AG04450 (cell line): Measurements from ENCODE around the gene SHROOM4. TPM values are rescaled to one million over a fixed set of nuclear protein-coding genes. Genes with fewer than 3 reads are reported as not detected.

Source experiments
- CTCF ChIA-PET: fragments of 300-600, 350-600 bp; formaldehyde crosslinking; extraction: SDS; loops from one replicate; lab custom pipeline; 2022; ENCODE audit warnings: antibody characterized with exemption, inconsistent platforms; lab: Charles Lee
- POLR2A ChIA-PET: fragments of 350-600 bp; formaldehyde crosslinking; extraction: SDS; loops from one replicate; lab custom pipeline; 2021; ENCODE audit warnings: antibody characterized with exemption, inconsistent platforms; lab: Yijun Ruan, JAX
- DNase-seq: peaks from one replicate; pipeline ENCODE4 v3.0.0-alpha.2; 2011; ENCODE audit warnings: low read depth, low spot score
- H3K27ac ChIP-seq: one replicate; pipeline ENCODE4 v1.5.1; 2012; ENCODE audit warnings: low read depth, low read length, control low read depth
- H3K27me3 ChIP-seq: one replicate; pipeline ENCODE4 v1.6.0; 2012; ENCODE audit warnings: low read length; ENCODE audit not compliant: control insufficient read depth, insufficient read depth
- H3K4me3 ChIP-seq: 2 replicates; pipeline ENCODE4 v1.5.1; 2011; ENCODE audit warnings: mild to moderate bottlenecking, low read depth, low read length, control low read depth
- H3K9me3 ChIP-seq: 2 replicates; pipeline ENCODE4 v1.5.1; 2012; ENCODE audit warnings: low read length; ENCODE audit not compliant: control insufficient read depth, insufficient read depth
- polyA plus RNA-seq: library from polyadenylated mRNA; depleted of rRNA; stranded (reverse); fragments of >200 nt; gene quantifications from 2 replicates; pipeline ENCODE4 v1.2.3, GENCODE V29; 2011
- TF ChIP-seq, protein P1 (sequence below): IDR thresholded peaks from 2 replicates; pipeline ENCODE4 v1.5.1; 2011; ENCODE audit warnings: low read depth, low read length, control low read depth, inconsistent platforms

SHROOM4 gene
- polyA plus RNA-seq, 1 experiment: 1.0 TPM

- no peaks in the 10 kb centered on the region for H3K27me3 ChIP-seq
- ChIA-PET CTCF (no interaction called here), POLR2A (no interaction called here)
- H3K27ac ChIP-seq: no peak overlapping the region
- no peak overlapping the region for H3K4me3 ChIP-seq
- no peak for DNase-seq
- no peaks in the 10 kb centered on the region for H3K9me3 ChIP-seq
- TF ChIP-seq, protein P1, sequence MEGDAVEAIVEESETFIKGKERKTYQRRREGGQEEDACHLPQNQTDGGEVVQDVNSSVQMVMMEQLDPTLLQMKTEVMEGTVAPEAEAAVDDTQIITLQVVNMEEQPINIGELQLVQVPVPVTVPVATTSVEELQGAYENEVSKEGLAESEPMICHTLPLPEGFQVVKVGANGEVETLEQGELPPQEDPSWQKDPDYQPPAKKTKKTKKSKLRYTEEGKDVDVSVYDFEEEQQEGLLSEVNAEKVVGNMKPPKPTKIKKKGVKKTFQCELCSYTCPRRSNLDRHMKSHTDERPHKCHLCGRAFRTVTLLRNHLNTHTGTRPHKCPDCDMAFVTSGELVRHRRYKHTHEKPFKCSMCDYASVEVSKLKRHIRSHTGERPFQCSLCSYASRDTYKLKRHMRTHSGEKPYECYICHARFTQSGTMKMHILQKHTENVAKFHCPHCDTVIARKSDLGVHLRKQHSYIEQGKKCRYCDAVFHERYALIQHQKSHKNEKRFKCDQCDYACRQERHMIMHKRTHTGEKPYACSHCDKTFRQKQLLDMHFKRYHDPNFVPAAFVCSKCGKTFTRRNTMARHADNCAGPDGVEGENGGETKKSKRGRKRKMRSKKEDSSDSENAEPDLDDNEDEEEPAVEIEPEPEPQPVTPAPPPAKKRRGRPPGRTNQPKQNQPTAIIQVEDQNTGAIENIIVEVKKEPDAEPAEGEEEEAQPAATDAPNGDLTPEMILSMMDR: no peak
Observed at GRCh38 chrX:50827996-50828395, 14.0 kb upstream of the SHROOM4 start.

DNA sequence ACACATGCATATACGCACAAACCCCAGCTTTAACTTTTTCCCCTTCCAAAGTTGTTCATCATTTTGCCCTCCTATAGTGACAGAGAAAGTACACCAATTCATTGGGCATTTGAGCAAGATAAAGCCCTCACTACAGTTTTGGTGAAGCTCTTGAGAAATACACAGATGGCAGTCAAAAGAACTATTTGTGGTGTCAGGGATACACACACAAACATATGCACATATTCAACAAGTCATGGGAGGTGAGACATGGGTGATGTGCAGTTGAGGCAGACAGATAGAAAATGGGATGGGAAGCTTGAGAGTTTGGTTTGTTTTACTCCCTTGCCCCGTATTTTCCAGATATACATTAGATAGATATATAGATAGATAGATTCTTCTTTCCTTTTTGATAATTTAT lies 11.8 kb upstream of the SHROOM4 start:
- POLR2A ChIA-PET: no interaction called here
- H3K27ac ChIP-seq: no peak overlapping the region
- no peak for DNase-seq
- no peaks in the 10 kb centered on the region for H3K27me3 ChIP-seq
- CTCF ChIA-PET: no interaction called here
- H3K4me3 ChIP-seq: no peak overlapping the region
- TF ChIP-seq, protein P1: no peak
- H3K9me3 ChIP-seq: no peaks in the 10 kb centered on the region

DNA sequence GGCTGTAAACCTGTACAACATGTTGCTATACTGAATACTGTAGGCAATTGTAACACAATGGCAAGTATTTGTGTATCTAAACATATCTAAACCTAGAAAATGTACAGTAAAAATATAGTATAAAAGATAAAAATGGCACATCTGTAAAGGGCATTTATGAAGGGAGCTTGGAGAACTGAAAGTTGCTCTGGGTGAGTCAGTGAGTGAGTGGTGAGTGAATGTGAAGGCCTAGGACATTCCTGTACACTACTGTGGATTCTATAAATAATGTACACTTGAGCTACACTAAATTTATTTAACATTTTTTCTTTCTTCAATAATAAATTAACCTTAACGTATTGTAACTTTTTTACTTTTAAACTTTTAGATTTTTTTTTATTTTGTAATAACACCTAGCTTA lies 5.0 kb upstream of the SHROOM4 start:
- Histone ChIP-seq H3K27me3 (no peaks in the 10 kb centered on the region), H3K27ac (no peak overlapping the region), H3K9me3 (no peaks in the 10 kb centered on the region), H3K4me3 (no peak overlapping the region)
- no peak for DNase-seq
- ChIA-PET CTCF (interaction anchor here (1.0 to 1.1 kb wide), 2 partner anchors 8 to 71 kb away, joined by 3 to 5 read pairs; no protein-coding TSS in a partner anchor), POLR2A (no interaction called here)
- TF ChIP-seq, protein P1: no peak

GRCh38 chrX:50815120-50815519 lies 1.1 kb upstream of the SHROOM4 start:
- Histone ChIP-seq H3K4me3 (no peak overlapping the region), H3K27ac (no peak overlapping the region), H3K27me3 (no peaks in the 10 kb centered on the region), H3K9me3 (no peaks in the 10 kb centered on the region)
- TF ChIP-seq, protein P1: no peak
- POLR2A ChIA-PET: no interaction called here
- no peak for DNase-seq
- CTCF ChIA-PET: no interaction called here

DNA sequence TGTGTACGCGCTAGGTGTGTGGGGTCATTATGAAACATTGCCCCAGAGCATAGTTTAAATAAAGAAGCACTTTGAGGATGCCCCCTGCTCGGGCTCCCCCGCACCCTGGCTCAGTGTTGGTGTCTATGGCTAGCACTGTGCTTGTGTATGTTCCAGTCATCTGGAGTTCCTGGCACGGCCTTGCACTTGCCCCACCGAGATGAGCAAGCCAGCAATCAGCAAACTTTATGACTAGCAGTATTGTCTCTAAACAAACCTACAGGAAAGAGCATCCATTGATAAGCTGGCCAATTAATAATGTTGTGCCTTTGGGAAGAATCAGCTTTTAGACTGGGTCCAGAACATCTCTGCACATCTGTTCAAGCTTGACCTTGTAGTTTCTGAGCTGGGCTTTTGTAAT lies 707 bp upstream of the SHROOM4 start:
- H3K27me3 ChIP-seq: no peaks in the 10 kb centered on the region
- ChIA-PET CTCF (no interaction called here), POLR2A (no interaction called here)
- no peak for DNase-seq
- no peaks in the 10 kb centered on the region for H3K9me3 ChIP-seq
- TF ChIP-seq, protein P1: no peak
- peak overlapping the region; percentile 61 for H3K27ac ChIP-seq
- H3K4me3 ChIP-seq: peak overlapping the region; percentile 63
